Mesothelial cell of epicardium (in vitro differentiated cells): ENCODE data around the gene MKRN2OS. TPM values are rescaled to one million over a fixed set of nuclear protein-coding genes. Genes with fewer than 3 reads are reported as not detected.

Experiments
- DNase-seq, 2 experiments: peaks; one replicate each; pipeline ENCODE4 v3.0.0; 2021; ENCODE audit warnings: low spot score in 2 of 2; ENCODE audit not compliant: unreplicated experiment in 2 of 2
- H3K27ac Mint-ChIP-seq: 2 replicates; pipeline ENCODE4 v1.8.0; 2021; ENCODE audit warnings: mixed read lengths
- H3K27me3 Mint-ChIP-seq: 2 replicates; pipeline ENCODE4 v1.8.0; 2021; ENCODE audit warnings: low read depth, mixed read lengths
- H3K36me3 Mint-ChIP-seq: 2 replicates; pipeline ENCODE4 v1.8.0; 2021; ENCODE audit warnings: mixed read lengths
- H3K4me1 Mint-ChIP-seq: 2 replicates; pipeline ENCODE4 v1.8.0; 2021; ENCODE audit warnings: mixed read lengths
- H3K4me3 Mint-ChIP-seq: 2 replicates; pipeline ENCODE4 v1.8.0; 2021; ENCODE audit warnings: mild to moderate bottlenecking, moderate library complexity, mixed read lengths
- H3K9me3 Mint-ChIP-seq: 2 replicates; pipeline ENCODE4 v1.8.0; 2021; ENCODE audit warnings: mixed read lengths
- CTCF ChIP-seq: fragments of 200-600 bp; sonication (generic); IDR thresholded peaks from one replicate; pipeline ENCODE4 v1.5.0; 2021; ENCODE audit warnings: antibody characterized with exemption; ENCODE audit not compliant: unreplicated experiment
- total RNA-seq: library from RNA; stranded (reverse); gene quantifications from 3 replicates; pipeline ENCODE4 v1.2.1, GENCODE V29; 2021

The MKRN2OS gene
- total RNA-seq, 1 donor from 2014 or later: 0.25 TPM

DNA sequence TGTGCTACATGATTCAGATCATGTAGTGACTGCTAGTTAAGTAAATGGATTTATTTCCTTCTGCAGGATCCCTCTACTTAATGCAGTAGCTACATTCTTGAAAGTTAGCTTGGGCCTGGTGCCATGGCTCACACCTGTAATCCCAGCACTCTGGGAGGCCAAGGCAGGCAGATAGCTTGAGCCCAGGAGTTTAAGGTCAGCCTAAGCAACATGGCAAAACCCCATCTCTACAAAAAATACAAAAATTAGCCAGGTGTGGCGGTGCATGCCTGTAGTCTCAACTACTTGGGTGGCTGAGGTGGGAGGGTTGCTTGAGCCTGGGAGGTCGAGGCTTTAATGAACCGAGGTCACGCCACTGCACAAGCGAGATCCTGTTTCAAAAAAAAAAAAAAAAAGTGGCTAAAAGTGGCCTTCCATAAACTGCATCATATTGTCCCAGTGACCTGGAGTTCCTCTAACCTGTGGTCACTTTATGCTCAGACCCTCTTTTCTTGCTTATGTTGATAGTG, 39.0 kb downstream of the MKRN2OS start:
- Mint-ChIP-seq H3K36me3 (peaks cover 32% of the 10 kb centered on the region), H3K4me1 (peaks cover 4% of the 10 kb centered on the region), H3K9me3 (no peaks in the 10 kb centered on the region), H3K4me3 (no peak overlapping the region), H3K27ac (no peak overlapping the region), H3K27me3 (no peaks in the 10 kb centered on the region)
- TF ChIP-seq CTCF: no peak
- DNase-seq: no peak

GRCh38 chr3:12503126-12503957, 42.0 kb downstream of the MKRN2OS start:
- H3K9me3 Mint-ChIP-seq: no peaks in the 10 kb centered on the region
- peaks cover 39% of the 10 kb centered on the region for H3K36me3 Mint-ChIP-seq
- H3K27ac Mint-ChIP-seq: no peak overlapping the region
- no peaks in the 10 kb centered on the region for H3K27me3 Mint-ChIP-seq
- H3K4me1 Mint-ChIP-seq: peaks cover 4% of the 10 kb centered on the region
- H3K4me3 Mint-ChIP-seq: no peak overlapping the region
- no peak for TF ChIP-seq CTCF
- no peak for DNase-seq

- TF ChIP-seq CTCF: no peak
- Mint-ChIP-seq H3K4me1 (no peaks in the 10 kb centered on the region), H3K36me3 (peaks cover 51% of the 10 kb centered on the region), H3K4me3 (no peak overlapping the region), H3K9me3 (no peaks in the 10 kb centered on the region), H3K27ac (no peak overlapping the region), H3K27me3 (no peaks in the 10 kb centered on the region)
- DNase-seq: no peak
Observed at GRCh38 chr3:12501360-12502020, 43.8 kb downstream of the MKRN2OS start.

DNA sequence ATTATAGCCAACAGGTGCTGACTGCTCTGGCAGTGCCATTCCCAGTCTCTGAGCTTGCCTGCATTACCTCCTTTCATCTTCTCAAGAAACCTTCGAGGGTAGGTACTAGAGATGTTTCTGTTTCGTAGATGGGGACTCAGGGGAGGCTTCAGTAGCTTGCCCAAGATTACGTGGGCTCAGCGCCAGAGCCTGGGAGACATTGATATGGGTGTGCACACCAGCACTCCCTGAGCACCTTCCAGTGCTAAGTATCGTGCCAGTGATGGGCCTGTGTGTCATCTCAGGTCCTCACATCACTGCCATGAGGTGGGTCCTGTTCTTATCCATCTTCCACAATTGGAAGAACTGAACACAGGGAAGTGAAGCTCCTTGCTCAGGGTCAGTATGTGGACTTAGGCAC, 45.8 kb downstream of the MKRN2OS start:
- Mint-ChIP-seq H3K36me3 (peaks cover 47% of the 10 kb centered on the region), H3K4me1 (no peaks in the 10 kb centered on the region)

DNA sequence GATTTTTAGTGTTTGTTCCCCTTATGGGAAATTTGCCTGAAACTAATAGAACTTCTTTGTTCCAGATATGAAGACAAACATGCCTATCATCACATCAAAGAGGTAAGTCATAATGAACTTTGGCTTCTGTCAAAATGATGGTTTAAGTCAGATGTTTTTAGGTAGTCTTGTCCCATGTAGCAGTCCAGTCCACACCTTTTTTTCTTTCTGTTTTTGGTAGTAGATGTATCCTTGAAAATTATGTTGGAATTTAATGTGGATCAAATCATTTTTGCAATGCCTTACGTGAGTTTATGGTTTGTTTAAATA, 48.9 kb downstream of the MKRN2OS start:
- no peaks in the 10 kb centered on the region for H3K4me1 Mint-ChIP-seq
- H3K36me3 Mint-ChIP-seq: peaks cover 49% of the 10 kb centered on the region
- no peak for TF ChIP-seq CTCF
- H3K4me3 Mint-ChIP-seq: no peak overlapping the region
- H3K27me3 Mint-ChIP-seq: no peaks in the 10 kb centered on the region
- no peak for DNase-seq
- no peaks in the 10 kb centered on the region for H3K9me3 Mint-ChIP-seq
- no peak overlapping the region for H3K27ac Mint-ChIP-seq

More for the DNA sequence above, 45.8 kb downstream of the MKRN2OS start:
- no peak for TF ChIP-seq CTCF
- no peak for DNase-seq
- H3K27me3 Mint-ChIP-seq: no peaks in the 10 kb centered on the region
- H3K27ac Mint-ChIP-seq: no peak overlapping the region
- no peaks in the 10 kb centered on the region for H3K9me3 Mint-ChIP-seq
- no peak overlapping the region for H3K4me3 Mint-ChIP-seq
